HepG2 (cell line): Measurements from ENCODE around the gene CACNG4. TPM values are rescaled to one million over a fixed set of nuclear protein-coding genes. Genes with fewer than 3 reads are reported as not detected.

Source experiments
- CBX2 ChIP-seq, 2 experiments: fragments of 200-600 bp in 1 of 2; sonication (generic); formaldehyde crosslinking in 1 of 2; IDR thresholded peaks; 2 replicates each; pipeline versions ENCODE4 v1.7.0 to v1.8.1; 2018 to 2022; ENCODE audit warnings: low read depth in 2 of 2, low read length in 1 of 2, mild to moderate bottlenecking in 1 of 2, missing genetic modification reagents in 1 of 2
- FIP1L1 ChIP-seq: fragments of 200-400 bp; formaldehyde crosslinking; IDR thresholded peaks from 2 replicates; pipeline ENCODE4 v1.6.1; 2018; ENCODE audit warnings: low read depth, mild to moderate bottlenecking, low read length, moderate library complexity, borderline replicate concordance; ENCODE audit not compliant: insufficient read depth
- HIVEP1 ChIP-seq: sonication (generic); formaldehyde crosslinking; IDR thresholded peaks from 2 replicates; pipeline ENCODE4 v1.4.0; 2020; ENCODE audit warnings: mild to moderate bottlenecking, missing genetic modification reagents
- HMGXB4 ChIP-seq, 2 experiments: sonication (generic) in 1 of 2; formaldehyde crosslinking in 1 of 2; IDR thresholded peaks; 2 replicates each; pipeline versions ENCODE4 v1.4.0 to v1.6.1; 2018 to 2020; ENCODE audit warnings: missing genetic modification reagents in 2 of 2, borderline replicate concordance in 1 of 2, low read depth in 1 of 2, mild to moderate bottlenecking in 1 of 2, missing biosample characterization in 1 of 2
- KLF12 ChIP-seq: sonication (generic); formaldehyde crosslinking; IDR thresholded peaks from 2 replicates; pipeline ENCODE4 v1.4.0; 2020; ENCODE audit warnings: missing genetic modification reagents, borderline replicate concordance
- MTF1 ChIP-seq: sonication (generic); formaldehyde crosslinking; IDR thresholded peaks from 2 replicates; pipeline ENCODE4 v1.5.0; 2020; ENCODE audit warnings: missing genetic modification reagents
- NCOA1 ChIP-seq: sonication (generic); formaldehyde crosslinking; IDR thresholded peaks from 2 replicates; pipeline ENCODE4 v1.9.0; 2021; ENCODE audit warnings: missing genetic modification reagents
- RARA ChIP-seq: IDR thresholded peaks from 2 replicates; pipeline ENCODE4 v1.6.1; 2016; ENCODE audit warnings: missing genetic modification reagents, missing compliant biosample characterization
- SMAD3 ChIP-seq: sonication (generic); formaldehyde crosslinking; IDR thresholded peaks from 2 replicates; pipeline ENCODE4 v1.4.0; 2020; ENCODE audit warnings: missing genetic modification reagents
- ZNF260 ChIP-seq: sonication (generic); formaldehyde crosslinking; IDR thresholded peaks from 2 replicates; pipeline ENCODE4 v1.4.0; 2020; ENCODE audit warnings: missing genetic modification reagents, low read depth, mild to moderate bottlenecking, borderline replicate concordance
- ZNF407 ChIP-seq: sonication (generic); formaldehyde crosslinking; IDR thresholded peaks from one replicate; pipeline ENCODE4 v1.5.1; 2020; ENCODE audit warnings: mild to moderate bottlenecking, missing genetic modification reagents; ENCODE audit errors: not compliant biosample characterization
- ZNF574 ChIP-seq: sonication (generic); formaldehyde crosslinking; IDR thresholded peaks from 2 replicates; pipeline ENCODE4 v1.4.0; 2020; ENCODE audit warnings: missing genetic modification reagents
- ZNF792 ChIP-seq: IDR thresholded peaks from 2 replicates; pipeline ENCODE4 v1.6.1; 2016
- polyA plus RNA-seq, 8 experiments: library from polyadenylated mRNA; depleted of rRNA in 3 of 8; stranded (reverse) in 7 of 8; unstranded in 1 of 8; fragments of >200 nt; fragmentation: Illumina TruSeq in 4 of 8; extraction: Trizol in 4 of 8; gene quantifications; 2 replicates each; pipeline versions ENCODE4 v1.2.1 to v1.2.3, GENCODE V29; 2011 to 2016; ENCODE audit warnings: low read depth in 4 of 8, missing spikeins in 1 of 8, mixed read lengths in 1 of 8; ENCODE audit not compliant: insufficient read depth in 1 of 8
- total RNA-seq, 5 experiments: library from RNA; depleted of rRNA; stranded (reverse); fragments of >200 nt; fragmentation: Illumina TruSeq; extraction: Trizol; gene quantifications; 2 replicates each; pipeline ENCODE4 v1.2.3, GENCODE V29; 2016; ENCODE audit warnings: low read depth in 1 of 5
- TF ChIP-seq, protein P1 (sequence below): IDR thresholded peaks from 2 replicates; pipeline ENCODE4 v1.6.1; 2016; ENCODE audit warnings: missing genetic modification reagents, missing compliant biosample characterization
- TF ChIP-seq, protein P2 (sequence below): sonication (generic); formaldehyde crosslinking; IDR thresholded peaks from 2 replicates; pipeline ENCODE4 v1.5.1; 2020; ENCODE audit warnings: mild to moderate bottlenecking, missing genetic modification reagents, moderate library complexity

The CACNG4 gene
- total and polyA plus RNA-seq, 2 of the 13 experiments (the other 11 are each of a cell fraction or from before 2014, with no cell fraction given): 0.09 TPM

GRCh38 chr17:67076290-67076689, 111.8 kb downstream of the CACNG4 start (continued):
- TF ChIP-seq ZNF574 (CRISPR knock-in tag): no peak; the same call in 1 of the 2 replicates
- no peak for TF ChIP-seq FIP1L1
- no peak for TF ChIP-seq CBX2 (IDR thresholded peaks at IDR 0.05; ENCODE audit: low read depth, low read length)
- no peak for TF ChIP-seq CBX2 (CRISPR knock-in tag; IDR thresholded peaks at IDR 0.05; ENCODE audit: low read depth)
- TF ChIP-seq, protein P1, sequence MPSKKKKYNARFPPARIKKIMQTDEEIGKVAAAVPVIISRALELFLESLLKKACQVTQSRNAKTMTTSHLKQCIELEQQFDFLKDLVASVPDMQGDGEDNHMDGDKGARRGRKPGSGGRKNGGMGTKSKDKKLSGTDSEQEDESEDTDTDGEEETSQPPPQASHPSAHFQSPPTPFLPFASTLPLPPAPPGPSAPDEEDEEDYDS (CRISPR knock-in tag): no peak
- no peak for TF ChIP-seq MTF1
- TF ChIP-seq NCOA1 (CRISPR knock-in tag): no peak
- TF ChIP-seq ZNF260 (CRISPR knock-in tag): no peak
- no peak for TF ChIP-seq HMGXB4 (CRISPR knock-in tag; IDR thresholded peaks at IDR 0.05; ENCODE audit: borderline replicate concordance in 1 of 2, low read depth in 1 of 2)
- TF ChIP-seq ZNF407 (CRISPR knock-in tag): no peak
- TF ChIP-seq HIVEP1 (CRISPR knock-in tag): no peak
- no peak for TF ChIP-seq KLF12 (CRISPR knock-in tag)
- TF ChIP-seq, protein P2, sequence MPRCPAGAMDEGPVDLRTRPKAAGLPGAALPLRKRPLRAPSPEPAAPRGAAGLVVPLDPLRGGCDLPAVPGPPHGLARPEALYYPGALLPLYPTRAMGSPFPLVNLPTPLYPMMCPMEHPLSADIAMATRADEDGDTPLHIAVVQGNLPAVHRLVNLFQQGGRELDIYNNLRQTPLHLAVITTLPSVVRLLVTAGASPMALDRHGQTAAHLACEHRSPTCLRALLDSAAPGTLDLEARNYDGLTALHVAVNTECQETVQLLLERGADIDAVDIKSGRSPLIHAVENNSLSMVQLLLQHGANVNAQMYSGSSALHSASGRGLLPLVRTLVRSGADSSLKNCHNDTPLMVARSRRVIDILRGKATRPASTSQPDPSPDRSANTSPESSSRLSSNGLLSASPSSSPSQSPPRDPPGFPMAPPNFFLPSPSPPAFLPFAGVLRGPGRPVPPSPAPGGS (CRISPR knock-in tag): no peak
- TF ChIP-seq ZNF792 (CRISPR knock-in tag): 0 out of 2 replicates have a peak, but pooled peaks have one; percentile 45
- no peak for TF ChIP-seq SMAD3 (CRISPR knock-in tag)
- peak; percentile 33; the same call in 1 of the 2 replicates for TF ChIP-seq RARA (CRISPR knock-in tag)
